Ascending aorta (tissue), 2 donors: Measurements from ENCODE around the gene CNTN2. TPM values are rescaled to one million over a fixed set of nuclear protein-coding genes. Genes with fewer than 3 reads are reported as not detected.

ENCODE experiments used
- DNase-seq, 2 donors: peaks; one replicate each; pipeline ENCODE4 v3.0.0-alpha.2; 2019; ENCODE audit warnings: low spot score in 2 of 2
- H3K27ac ChIP-seq, 2 donors: fragments of 200-600 bp; sonication (generic); one replicate each; pipeline ENCODE4 v1.5.1; 2016 to 2017; ENCODE audit warnings: mild to moderate bottlenecking in 1 of 2
- H3K27me3 ChIP-seq: fragments of 200-600 bp; sonication (generic); one replicate; pipeline ENCODE4 v1.5.1; 2017
- H3K36me3 ChIP-seq, 2 donors: fragments of 200-600 bp; sonication (generic); one replicate each; pipeline ENCODE4 v1.5.1; 2016
- H3K4me1 ChIP-seq, 2 donors: fragments of 200-600 bp; sonication (generic); one replicate each; pipeline ENCODE4 v1.5.1; 2016 to 2017; ENCODE audit warnings: mild to moderate bottlenecking in 1 of 2
- H3K4me3 ChIP-seq, 2 donors: fragments of 200-600 bp; sonication (generic); one replicate each; pipeline ENCODE4 v1.5.1; 2016 to 2017; ENCODE audit warnings: mild to moderate bottlenecking in 1 of 2
- H3K9me3 ChIP-seq, 2 donors: fragments of 200-600 bp; sonication (generic); one replicate each; pipeline ENCODE4 v1.5.1; 2016
- intact Hi-C: fragments of 100-400 bp; cut with DNase I; formaldehyde crosslinking; loops from one replicate; pipeline ENCODE4 v1.15.1; 2023
- total RNA-seq: library from RNA; depleted of rRNA; stranded (reverse); fragments of >200 nt; gene quantifications from one replicate; pipeline ENCODE4 v1.1.0, GENCODE V29; 2016
- TF ChIP-seq, protein P1 (sequence below), 3 experiments: fragments of 200-600 bp in 2 of 3; fragments of 450-650 bp in 1 of 3; sonication (generic) in 2 of 3; IDR thresholded peaks; one replicate each; pipeline ENCODE4 v1.5.1; 2016 to 2019; ENCODE audit warnings: antibody characterized with exemption in 3 of 3, mild to moderate bottlenecking in 1 of 3, moderate library complexity in 1 of 3

Gene CNTN2
- total RNA-seq, 1 donor from 2014 or later: 0.32 TPM

DNA sequence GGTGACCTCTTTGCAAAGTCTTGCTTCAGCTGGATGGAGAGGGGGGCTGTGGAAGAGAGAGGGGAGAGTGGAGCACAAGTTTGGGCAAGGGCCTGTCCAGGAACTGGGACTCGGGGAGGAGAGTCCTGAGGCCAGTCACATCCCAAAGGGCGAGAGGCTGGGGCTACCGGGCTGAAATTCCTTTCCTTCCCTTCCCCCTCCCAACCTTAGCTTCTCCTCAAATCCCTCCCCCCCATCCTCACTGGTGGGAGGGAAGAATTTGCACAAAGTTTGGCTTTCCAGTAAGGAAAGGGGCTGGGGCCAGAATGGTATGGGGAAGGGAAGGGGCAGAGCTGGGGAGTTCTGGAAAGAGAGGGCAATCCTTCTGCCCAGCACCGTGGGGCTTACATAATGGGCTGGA is 854 bp downstream of the CNTN2 start:
- Histone ChIP-seq H3K9me3 (no peaks in the 10 kb centered on the region), H3K36me3 (no peaks in the 10 kb centered on the region), H3K27ac (no peak overlapping the region), H3K27me3 (no peaks in the 10 kb centered on the region), H3K4me3 (no peak overlapping the region), H3K4me1 (no peaks in the 10 kb centered on the region)
- TF ChIP-seq, protein P1, sequence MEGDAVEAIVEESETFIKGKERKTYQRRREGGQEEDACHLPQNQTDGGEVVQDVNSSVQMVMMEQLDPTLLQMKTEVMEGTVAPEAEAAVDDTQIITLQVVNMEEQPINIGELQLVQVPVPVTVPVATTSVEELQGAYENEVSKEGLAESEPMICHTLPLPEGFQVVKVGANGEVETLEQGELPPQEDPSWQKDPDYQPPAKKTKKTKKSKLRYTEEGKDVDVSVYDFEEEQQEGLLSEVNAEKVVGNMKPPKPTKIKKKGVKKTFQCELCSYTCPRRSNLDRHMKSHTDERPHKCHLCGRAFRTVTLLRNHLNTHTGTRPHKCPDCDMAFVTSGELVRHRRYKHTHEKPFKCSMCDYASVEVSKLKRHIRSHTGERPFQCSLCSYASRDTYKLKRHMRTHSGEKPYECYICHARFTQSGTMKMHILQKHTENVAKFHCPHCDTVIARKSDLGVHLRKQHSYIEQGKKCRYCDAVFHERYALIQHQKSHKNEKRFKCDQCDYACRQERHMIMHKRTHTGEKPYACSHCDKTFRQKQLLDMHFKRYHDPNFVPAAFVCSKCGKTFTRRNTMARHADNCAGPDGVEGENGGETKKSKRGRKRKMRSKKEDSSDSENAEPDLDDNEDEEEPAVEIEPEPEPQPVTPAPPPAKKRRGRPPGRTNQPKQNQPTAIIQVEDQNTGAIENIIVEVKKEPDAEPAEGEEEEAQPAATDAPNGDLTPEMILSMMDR (IDR thresholded peaks at IDR 0.05): no peak
- intact Hi-C loops: no loop called here
- no peak for DNase-seq

DNA sequence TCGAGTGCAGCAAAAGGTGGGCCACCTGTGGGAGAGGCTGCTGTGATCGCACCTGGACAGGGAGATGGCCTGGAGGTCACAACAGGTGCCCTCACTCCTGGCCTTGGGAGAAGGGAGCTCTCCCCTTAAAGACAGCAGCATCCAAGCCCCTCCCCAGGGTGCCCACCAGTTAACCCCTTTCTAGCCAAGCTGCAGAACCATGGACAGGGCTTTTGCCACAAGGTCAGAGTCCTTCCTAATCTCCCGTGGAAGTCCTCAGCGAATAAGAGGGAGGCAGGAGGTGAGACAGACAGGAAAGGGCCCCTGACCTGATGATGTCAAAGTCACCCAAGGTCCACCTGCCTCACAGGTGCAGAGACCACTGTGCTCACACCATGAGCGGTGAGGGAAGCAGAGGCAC is 1.7 kb downstream of the CNTN2 start:
- no peak overlapping the region for H3K27ac ChIP-seq
- no peaks in the 10 kb centered on the region for H3K27me3 ChIP-seq
- TF ChIP-seq, protein P1 (IDR thresholded peaks at IDR 0.05): no peak
- H3K9me3 ChIP-seq: no peaks in the 10 kb centered on the region
- H3K4me1 ChIP-seq: no peaks in the 10 kb centered on the region
- H3K4me3 ChIP-seq: no peak overlapping the region
- H3K36me3 ChIP-seq: no peaks in the 10 kb centered on the region
- intact Hi-C loops: no loop called here
- DNase-seq: no peak

- Histone ChIP-seq H3K27me3 (no peaks in the 10 kb centered on the region), H3K36me3 (no peaks in the 10 kb centered on the region), H3K4me1 (no peaks in the 10 kb centered on the region), H3K9me3 (no peaks in the 10 kb centered on the region), H3K4me3 (no peak overlapping the region), H3K27ac (no peak overlapping the region)
- TF ChIP-seq, protein P1 (IDR thresholded peaks at IDR 0.05): no peak
- no peak for DNase-seq
- intact Hi-C loops: no loop called here
These were observed 2.1 kb downstream of the CNTN2 start for GRCh38 chr1:205045146-205045545.

GRCh38 chr1:205046870-205047269 is 3.9 kb downstream of the CNTN2 start:
- Histone ChIP-seq H3K9me3 (no peaks in the 10 kb centered on the region), H3K27me3 (no peaks in the 10 kb centered on the region), H3K4me3 (no peak overlapping the region), H3K36me3 (no peaks in the 10 kb centered on the region), H3K4me1 (no peaks in the 10 kb centered on the region), H3K27ac (no peak overlapping the region)
- intact Hi-C loops: no loop called here
- no peak for DNase-seq
- TF ChIP-seq, protein P1 (IDR thresholded peaks at IDR 0.05): no peak

DNA sequence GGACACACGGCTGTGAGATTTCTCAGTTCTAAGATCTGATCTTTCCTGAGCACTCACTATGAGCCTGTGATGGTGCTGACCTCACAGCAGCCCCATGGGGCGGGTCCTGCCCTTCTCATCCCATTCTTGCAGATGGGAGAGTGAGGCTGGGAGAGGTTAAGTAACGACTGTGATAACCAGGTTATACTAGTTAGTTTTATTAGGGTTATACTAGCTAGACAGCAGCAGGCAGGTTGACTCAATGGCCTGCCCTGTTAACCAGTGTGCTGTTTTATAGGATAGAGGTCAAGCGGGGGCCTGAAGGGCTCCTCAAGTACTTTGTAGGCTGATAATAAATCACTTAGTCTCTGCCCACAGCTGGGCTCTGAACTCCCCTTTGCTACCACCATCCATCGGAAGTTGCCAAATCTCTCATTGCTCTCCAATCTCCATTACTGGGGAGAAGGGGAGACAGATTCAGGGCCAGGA is 4.8 kb downstream of the CNTN2 start:
- H3K4me1 ChIP-seq: no peaks in the 10 kb centered on the region
- no peak overlapping the region for H3K4me3 ChIP-seq
- no peaks in the 10 kb centered on the region for H3K27me3 ChIP-seq
- DNase-seq: no peak
- intact Hi-C loops: no loop called here
- H3K9me3 ChIP-seq: no peaks in the 10 kb centered on the region
- TF ChIP-seq, protein P1 (IDR thresholded peaks at IDR 0.05): no peak
- H3K36me3 ChIP-seq: no peaks in the 10 kb centered on the region
- H3K27ac ChIP-seq: no peak overlapping the region

DNA sequence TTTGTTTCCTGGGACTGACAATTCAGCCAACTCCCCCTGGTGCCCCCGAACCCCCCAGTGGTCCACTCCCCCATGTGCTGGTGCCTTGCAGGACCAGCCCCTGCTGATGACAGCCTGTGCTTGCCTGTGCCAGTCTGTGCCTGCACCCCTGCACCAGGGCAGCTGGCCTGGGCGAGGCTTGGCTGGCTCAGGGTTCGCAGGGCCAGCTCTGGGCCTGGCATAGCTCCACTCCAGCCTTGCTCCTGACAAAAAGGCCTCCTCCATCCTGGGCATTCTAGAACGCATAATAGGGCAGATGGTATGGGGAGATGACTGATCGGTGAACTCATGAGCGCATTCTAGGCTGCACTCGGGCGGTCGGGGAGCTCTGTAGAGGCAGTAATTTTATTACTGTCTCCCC is 5.4 kb downstream of the CNTN2 start:
- Histone ChIP-seq H3K9me3 (no peaks in the 10 kb centered on the region), H3K27ac (no peak overlapping the region), H3K4me3 (no peak overlapping the region), H3K27me3 (no peaks in the 10 kb centered on the region), H3K36me3 (no peaks in the 10 kb centered on the region), H3K4me1 (no peaks in the 10 kb centered on the region)
- intact Hi-C loops: no loop called here
- DNase-seq: no peak
- TF ChIP-seq, protein P1 (IDR thresholded peaks at IDR 0.05): no peak
